ENCODE data around the gene FASTKD1. TPM values are rescaled to one million over a fixed set of nuclear protein-coding genes. Genes with fewer than 3 reads are reported as not detected.
"Not testable (repeated sequence)": the region's sequence is repeated elsewhere in the genome, so short reads cannot be mapped to it uniquely, and the experiment has no call there.

Gene FASTKD1
- total RNA-seq, 1 donor = 17.6 TPM

GRCh38 chr2:169579044-169579443 lies 5.4 kb upstream of the FASTKD1 start:
- no peak overlapping the region for H3K4me3 ChIP-seq (ENCODE audit: low read depth, low read length)
- no peak for DNase-seq (ENCODE audit: low read depth)
- no peak for TF ChIP-seq CTCF (IDR thresholded peaks at IDR 0.05; ENCODE audit: insufficient read depth, low read length)

DNA sequence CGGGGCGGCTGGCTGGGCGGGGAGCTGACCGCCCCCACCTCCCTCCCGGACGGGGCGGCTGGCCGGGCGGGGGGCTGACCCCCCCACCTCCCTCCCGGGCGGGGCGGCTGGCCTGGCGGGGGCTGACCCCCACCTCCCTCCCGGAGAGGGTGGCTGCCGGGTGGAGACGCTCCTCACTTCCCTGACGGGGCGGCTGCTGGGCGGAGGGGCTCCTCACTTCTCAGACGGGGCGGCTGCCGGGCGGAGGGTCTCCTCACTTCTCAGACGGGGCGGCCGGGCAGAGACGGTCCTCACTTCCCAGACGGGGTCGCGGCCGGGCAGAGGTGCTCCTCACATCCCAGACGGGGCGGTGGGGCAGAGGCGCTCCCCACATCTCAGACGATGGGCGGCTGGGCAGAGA lies 1.6 kb upstream of the FASTKD1 start:
- not testable (repeated sequence) for H3K4me3 ChIP-seq (ENCODE audit: low read depth, low read length); DNase-seq (ENCODE audit: low read depth)

GRCh38 chr2:169574539-169574938 lies 874 bp upstream of the FASTKD1 start:
- not testable (repeated sequence) for DNase-seq (ENCODE audit: low read depth); H3K4me3 ChIP-seq (ENCODE audit: low read depth, low read length)

- no peak for TF ChIP-seq CTCF (IDR thresholded peaks at IDR 0.05; ENCODE audit: insufficient read depth, low read length)
- no peak for DNase-seq (ENCODE audit: low read depth)
- H3K4me3 ChIP-seq (ENCODE audit: low read depth, low read length) = peak overlapping the region; percentile 87
These were observed 272 bp upstream of the FASTKD1 start for GRCh38 chr2:169573974-169574299.

DNA sequence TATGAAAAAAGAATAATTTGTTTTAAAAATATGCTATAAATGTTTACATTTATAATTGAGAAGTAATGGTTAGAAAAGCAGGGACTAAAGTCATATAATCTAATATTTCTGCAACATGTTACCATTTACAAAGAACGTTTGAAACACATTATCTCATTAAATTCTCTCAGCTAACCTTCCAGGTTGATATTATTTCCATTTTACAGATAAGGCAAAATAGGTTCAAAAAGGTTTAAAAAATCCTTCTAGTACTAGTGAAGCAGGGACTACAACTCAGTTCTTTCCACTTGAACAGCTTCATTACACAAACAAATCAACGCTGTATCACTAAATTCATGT lies 875 bp downstream of the FASTKD1 start:
- TF ChIP-seq CTCF (IDR thresholded peaks at IDR 0.05; ENCODE audit: insufficient read depth, low read length) = no peak
- H3K4me3 ChIP-seq (ENCODE audit: low read depth, low read length) = peak overlapping the region; percentile 87
- DNase-seq (ENCODE audit: low read depth) = no peak

GRCh38 chr2:169572189-169572588 lies 1.5 kb downstream of the FASTKD1 start:
- H3K4me3 ChIP-seq (ENCODE audit: low read depth, low read length) = no peak overlapping the region
- DNase-seq (ENCODE audit: low read depth) = no peak
- TF ChIP-seq CTCF (IDR thresholded peaks at IDR 0.05; ENCODE audit: insufficient read depth, low read length) = no peak

- no peak for DNase-seq (ENCODE audit: low read depth)
- TF ChIP-seq CTCF (IDR thresholded peaks at IDR 0.05; ENCODE audit: insufficient read depth, low read length) = no peak
- no peak overlapping the region for H3K4me3 ChIP-seq (ENCODE audit: low read depth, low read length)
These were observed 2.1 kb downstream of the FASTKD1 start for GRCh38 chr2:169571571-169571970.

DNA sequence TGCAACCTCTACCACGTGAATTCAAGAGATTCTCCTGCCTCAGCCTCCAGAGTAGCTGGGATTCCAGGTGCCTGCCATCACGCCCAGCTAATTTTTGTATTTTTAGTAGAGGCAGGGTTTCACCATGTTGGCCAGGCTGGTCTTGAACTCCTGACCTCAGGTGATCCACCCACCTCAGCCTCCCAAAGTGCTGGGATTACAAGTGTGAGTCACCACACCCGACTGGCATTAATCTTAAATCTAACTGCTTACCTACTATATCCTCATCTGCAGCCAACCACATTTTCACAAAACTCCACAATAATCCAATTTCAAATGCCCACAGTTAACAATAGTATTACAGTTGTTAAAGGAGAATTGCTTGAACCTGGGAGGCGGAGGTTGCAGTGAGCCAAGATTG lies 2.9 kb downstream of the FASTKD1 start:
- not testable (repeated sequence) for H3K4me3 ChIP-seq (ENCODE audit: low read depth, low read length); DNase-seq (ENCODE audit: low read depth)

GRCh38 chr2:169569948-169570347 lies 3.7 kb downstream of the FASTKD1 start:
- no peak for DNase-seq (ENCODE audit: low read depth)
- TF ChIP-seq CTCF (IDR thresholded peaks at IDR 0.05; ENCODE audit: insufficient read depth, low read length) = no peak
- H3K4me3 ChIP-seq (ENCODE audit: low read depth, low read length) = no peak overlapping the region
